NCI-H1092 treated with DMSO at 0.1 percent for 48 hours (cell line): ENCODE measurements around the gene LNPEP.
"Not testable (repeated sequence)": the region's sequence is repeated elsewhere in the genome, so short reads cannot be mapped to it uniquely, and the experiment has no call there.

Experiments used
- DNase-seq: peaks from one replicate; lab custom pipeline; 2025; lab: John Stamatoyannopoulos, UW

LNPEP gene

DNA sequence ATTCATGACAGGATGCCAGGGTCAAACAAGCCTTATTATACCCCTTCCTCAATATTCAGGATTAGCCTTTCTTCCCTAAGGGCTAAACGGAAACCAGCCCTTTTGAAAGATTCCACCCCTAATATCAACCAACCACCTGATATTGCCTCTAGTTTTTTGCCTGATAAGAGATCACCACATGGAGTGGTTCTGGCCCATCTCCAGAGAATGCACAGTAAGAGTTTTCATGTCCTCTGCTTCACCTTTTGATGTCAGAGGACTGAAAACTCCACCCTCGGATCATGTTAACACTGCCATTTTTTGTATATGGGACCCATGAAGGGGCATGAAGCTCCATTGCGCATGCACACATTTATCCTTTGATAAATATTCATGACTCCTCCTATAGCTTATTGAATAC is 5.8 kb upstream of the LNPEP start:
- peak; percentile 17 for DNase-seq

DNA sequence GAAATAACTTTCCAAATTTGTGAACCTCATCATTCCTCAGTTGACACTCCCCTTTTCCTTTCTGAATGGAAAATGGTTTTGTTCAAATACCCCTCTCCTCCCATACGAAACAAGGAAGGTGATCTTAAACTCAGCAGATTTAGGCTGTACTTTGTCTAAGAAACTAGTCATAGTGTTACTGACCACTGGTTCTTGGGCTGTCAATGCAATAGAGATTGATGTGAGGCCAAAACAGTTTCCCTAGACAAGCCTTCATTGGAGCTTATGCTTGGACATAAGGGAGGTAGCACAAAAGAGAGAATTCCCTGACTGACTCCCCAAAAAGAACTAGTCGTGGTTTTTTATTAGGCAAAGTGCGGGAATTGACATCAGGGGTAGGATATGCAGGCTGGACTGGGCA is 5.3 kb upstream of the LNPEP start:
- no peak for DNase-seq

DNA sequence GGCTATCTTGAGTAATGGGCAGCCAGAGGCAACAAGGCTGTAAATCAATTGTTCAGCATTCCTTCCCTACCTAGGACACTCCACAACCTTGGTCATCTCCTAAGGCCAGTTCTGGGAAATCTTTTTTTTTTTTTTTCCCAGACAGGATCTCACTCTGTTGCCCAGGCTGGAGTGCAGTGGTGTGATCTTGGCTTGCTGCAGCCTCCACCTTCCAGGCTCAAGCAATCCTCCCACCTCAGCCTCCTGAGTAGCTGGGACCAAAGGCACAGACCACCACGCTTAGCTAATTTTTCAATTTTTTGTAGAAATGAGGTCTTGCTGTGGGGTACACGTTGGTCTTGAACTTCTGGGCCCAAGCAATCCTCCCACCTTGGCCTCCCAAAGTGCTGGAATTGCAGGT is 4.8 kb upstream of the LNPEP start:
- not testable (repeated sequence) for DNase-seq

DNA sequence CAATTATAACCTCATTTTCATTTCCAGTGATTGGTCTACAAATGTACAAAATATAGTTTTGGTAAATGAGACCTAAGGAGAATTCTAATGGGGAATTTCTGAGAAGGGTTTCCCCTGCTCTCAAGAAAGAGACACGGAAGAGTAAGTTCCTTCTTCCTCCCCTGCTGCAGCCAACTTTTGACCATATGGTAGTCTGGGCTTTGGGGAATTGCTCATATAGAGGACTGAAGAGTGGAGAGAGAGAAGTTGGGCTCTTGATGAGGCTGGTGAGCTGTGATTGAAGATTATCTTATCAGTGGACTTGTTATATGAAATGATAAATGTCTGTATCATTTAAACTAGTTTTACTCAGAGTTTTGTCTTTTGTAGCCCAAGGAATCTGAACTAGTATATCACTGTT is 4.3 kb upstream of the LNPEP start:
- no peak for DNase-seq

DNA sequence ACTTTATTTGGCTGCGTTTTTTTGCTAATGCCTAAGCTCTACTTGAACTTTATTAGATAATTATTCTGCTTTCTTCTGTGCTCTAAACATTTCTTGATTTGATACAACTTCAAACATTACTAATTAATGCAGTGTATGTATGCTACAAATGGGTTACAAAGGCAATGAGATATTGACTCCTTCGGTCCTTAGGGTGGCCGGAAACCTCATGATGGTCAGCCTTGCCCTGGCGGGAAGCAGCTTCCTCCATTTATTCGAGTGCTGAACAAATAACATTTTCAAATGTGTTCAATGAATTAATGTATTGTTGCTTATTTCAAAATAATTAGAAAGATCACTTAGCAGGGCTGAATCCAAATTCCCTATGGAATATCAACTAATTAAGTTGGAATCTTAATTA is 3.9 kb upstream of the LNPEP start:
- no peak for DNase-seq

DNA sequence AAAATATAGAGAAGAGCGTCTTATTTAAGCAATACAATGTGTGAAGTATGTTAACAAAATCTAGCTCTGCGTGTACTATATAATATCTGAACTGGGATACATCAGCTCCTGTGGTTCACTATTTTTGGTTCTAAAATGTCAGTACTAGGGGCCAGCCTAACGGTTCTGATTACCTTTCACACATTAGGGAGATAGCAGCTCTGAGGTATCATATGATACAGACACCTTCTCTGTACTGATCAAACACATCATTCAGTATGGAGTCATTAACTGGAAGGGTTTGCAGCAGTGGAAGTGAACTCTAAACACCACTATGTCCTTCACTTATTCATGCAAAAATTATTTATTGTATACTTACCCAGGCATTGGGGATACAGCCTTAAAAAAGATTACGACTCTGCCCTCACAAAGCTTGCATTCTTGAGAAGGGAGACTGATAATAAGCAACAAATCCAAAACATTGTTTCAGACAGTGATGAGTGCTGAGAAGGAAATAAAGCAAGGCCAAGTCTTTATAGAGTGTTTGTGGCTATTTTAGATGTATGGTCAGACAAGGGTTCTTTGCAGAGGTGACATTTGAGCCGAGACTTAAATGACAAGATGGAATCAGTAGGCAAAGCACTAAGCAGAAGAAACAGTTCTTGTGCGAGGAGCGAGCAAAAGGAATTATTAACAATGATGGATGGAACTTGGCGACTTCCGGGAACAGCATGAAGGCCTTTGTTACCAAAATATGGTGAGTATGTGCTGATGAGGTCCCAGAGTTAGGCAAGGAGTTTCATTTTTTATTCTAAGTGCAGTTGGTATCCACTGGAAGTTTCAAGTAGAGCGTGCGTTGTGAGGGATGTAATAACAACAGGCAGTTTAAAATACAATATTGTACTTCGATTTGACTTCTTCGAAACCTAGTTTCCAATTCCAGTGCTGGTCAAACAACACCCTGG is 1.8 kb upstream of the LNPEP start:
- DNase-seq: peak; percentile 83

DNA sequence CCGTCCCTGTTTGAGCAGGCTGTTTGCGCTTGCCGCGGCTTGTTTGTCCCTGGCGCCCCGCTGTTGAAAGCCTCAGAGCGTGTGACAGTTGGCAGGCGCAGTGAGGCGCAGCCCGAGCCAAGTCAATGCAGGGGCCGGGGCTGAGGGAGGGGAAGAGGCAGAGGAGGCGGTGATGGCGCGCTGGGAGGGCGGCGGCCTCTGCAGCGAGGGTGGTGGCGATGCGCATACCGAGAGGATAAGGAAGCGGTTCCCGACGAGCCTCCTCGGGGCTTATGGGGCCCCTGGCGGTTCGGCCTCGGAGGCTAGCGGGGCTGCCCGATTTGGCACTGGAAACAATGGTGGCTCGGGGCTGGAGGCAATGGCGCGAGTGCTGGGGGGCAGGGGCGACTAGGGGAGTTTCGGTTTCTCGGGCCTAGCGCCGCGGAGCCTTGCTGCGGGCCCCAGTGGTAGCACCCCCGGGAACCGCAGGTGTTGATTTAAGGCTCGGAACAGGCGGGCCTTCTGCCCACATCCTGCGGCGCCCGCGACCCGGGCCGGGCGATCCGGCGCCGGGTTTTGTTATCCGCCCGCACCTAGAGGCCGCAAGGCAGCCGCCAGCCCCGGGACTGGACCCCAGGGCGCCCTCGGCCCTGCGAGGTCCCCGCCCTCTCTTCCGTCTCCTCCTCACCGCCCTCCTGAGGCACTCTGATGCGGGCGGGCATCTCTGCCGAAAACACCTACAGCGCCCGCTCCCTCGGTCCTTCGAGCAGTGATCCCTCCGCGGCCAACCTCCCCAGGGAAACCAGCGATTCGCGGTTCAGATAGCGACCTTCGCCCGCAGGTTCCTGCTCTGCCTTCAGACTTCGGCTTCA is 947 bp upstream of the LNPEP start:
- peak; percentile 90 for DNase-seq

DNA sequence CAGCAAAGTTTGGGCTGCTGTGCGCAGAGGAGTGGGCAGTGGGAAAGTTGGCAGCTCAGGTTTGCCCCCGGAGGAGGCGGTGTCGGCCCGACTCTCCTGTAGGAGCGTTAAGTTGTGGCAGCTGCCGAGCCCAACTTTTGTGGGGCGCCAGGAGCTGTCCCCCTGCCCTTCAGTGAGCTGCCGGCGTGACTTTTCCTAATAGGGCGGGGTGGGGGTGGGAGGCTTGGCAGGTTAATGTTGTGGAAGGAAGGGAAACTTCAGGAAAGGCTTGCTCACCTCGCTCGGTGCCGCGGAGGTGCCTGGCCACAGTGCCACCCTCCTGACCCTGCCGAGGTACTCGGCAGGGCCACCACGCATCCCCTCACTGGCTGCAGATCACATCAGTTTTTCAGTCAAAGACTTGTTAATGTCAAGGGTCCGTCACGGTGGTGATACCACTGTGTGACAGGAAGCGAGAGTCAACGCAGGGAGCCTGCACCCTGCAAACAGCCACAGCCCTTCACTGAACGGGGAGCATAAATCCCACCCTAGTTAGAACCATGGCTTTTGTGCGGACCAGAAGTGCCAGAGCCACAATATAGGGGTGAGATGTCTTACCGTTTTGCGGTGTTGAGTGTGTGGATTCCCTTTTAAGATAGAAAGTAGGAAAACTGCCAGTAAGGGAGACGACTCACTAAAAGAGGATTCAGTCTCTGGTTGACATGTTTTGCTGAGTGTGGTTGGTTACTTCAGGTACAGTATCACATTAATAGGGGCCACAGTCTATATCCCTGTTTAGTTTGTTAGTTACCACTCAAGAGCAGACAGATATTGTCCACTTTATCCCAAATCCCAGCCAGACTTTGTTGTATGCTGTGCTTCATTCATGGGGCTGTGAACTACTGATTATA is 796 bp downstream of the LNPEP start:
- peak; percentile 8 for DNase-seq

DNA sequence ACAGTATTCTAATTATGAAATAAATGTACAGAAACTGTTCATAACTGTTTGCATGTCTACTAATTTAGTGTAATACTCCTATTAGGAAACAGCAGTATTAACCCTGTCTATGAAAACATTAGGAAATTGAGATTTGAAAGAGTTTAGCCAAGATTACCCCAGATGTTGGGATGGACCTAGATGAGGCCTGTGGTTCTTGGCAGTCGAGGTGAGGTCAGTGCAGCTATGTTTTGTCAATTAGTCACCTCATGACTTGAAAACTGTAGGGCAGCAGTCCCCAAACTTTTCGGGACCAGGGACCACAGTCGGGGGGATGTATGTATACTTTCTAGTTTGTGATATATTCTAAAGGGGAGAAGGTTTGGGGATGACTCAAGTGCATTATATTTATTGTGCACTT is 4.7 kb downstream of the LNPEP start:
- DNase-seq: no peak

DNA sequence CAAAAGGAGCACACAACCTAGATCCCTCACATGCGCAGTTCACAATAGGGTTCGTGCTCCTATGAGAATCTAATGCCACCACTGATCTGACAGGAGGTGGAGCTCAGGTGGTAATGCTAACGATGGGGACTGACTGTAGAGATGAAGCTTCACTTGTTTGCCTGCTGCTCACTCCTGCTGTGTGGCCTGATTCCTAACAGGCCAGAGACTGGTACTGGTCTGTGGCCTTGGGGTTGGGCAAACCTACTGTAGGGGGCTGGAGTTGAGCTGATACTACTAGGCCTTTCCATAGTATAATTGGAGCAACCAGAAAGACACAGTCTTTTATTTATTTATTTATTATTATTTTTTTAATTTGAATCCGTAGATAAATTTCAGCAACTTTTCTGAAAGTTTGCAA is 5.3 kb downstream of the LNPEP start:
- no peak for DNase-seq

DNA sequence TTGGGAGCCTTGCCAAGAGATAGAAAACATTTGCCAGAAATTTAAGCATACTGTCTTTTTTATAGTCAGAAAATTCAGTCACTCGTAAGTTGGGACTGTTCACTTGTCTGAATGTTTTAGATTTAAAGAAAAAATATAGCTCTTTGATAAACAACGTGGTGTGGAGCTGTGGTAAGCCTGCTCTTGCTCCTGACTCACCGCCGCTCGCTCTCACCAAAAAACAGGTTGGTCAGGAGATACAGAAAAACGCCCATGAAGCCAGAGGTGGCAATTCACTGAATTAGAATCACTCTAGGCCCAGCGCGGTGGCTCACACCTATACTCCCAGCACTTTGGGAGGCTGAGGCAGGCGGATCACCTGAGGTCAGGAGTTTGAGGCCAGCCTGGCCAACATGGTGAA is 6.2 kb downstream of the LNPEP start:
- DNase-seq: no peak

DNA sequence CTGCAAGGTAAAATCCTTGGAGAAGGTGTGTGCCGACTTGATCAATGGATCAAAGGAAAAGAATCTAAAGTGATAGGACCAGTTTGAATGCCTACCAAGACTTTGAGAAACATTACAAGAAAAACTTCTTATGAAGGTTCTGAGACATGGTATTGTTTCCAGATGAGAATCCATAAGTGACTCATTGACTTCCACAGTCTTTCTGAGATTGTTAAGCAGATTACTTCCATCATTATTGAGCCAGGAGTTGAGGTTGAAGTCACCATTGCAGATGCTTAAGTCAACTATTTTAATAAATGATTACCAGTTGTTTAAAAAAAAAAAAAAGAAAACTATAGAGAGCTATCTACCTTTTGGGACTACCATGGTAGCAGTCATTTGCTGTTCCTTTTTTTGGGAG is 7.0 kb downstream of the LNPEP start:
- DNase-seq: no peak

DNA sequence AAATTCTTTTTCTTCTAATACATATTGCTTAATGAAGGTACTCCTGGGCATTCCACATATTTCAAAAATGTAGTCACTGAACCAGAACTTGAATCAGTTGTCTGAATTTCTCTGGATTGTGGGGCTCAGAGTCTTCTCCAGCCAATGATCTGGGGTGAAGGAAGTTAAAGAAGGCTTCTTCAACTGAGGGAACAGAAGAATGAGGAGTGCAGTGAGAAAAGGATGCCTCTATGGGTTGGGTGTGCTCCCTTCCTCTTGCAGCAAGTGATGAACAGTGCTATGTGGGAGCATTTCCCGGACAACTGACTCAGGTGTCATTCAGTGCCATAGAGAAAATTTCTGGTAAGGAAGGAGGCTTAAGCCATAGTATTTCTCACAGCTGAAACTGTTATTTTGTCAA is 7.9 kb downstream of the LNPEP start:
- DNase-seq: no peak

DNA sequence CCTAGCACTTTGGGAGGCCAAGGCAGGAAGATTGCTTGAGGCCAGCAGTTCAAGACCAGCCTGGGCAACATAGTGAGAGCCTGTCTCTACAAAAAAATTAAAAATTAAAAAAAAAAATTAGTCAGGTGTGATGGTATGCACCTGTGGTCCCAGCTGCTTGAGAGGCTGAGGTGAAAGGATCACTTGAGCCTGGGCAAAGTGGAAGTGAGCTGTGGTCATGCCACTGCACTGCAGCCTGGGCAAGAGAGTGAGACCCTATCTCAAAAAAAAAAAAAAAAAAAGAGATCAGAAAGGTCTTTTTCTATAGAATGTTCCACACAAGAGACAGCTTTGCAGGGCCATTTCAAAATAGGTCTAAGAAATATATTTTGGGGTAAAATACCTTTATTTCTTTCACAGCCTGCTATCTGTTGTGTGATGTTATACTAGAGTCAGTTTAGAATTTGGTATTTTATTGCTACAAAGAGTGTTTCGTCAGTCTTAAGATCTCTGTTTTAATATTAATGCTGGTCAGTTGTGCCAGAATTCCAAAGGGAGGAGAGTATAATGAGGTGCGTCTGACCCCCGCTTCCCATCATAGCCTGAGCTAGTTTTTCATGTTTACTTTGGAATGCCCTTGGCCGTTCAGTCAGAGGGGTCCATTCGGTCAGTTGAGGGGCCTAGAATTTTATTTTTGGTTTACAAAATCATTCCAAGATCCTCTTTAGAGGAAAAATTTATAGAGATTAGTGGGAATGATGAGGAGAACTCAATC is 9.4 kb downstream of the LNPEP start:
- DNase-seq: no peak

DNA sequence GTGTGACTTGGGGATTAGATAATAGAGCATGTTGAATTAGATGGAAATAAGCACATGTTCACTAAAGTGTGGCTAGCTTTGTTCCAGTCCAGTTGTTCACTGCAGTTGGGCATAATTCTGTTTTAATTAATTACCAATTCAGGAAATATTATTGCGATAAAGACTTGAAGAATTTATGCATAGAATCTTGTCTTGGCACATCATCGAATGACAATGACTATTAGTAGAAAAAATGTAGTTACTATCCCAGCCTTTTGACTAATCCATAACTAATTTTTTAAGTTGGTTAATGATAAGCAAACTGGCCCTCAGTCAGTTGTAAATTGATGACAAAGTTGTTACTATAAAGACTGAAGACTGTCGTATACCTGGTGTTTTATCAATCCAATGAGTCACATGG is 10.5 kb downstream of the LNPEP start:
- DNase-seq: no peak

DNA sequence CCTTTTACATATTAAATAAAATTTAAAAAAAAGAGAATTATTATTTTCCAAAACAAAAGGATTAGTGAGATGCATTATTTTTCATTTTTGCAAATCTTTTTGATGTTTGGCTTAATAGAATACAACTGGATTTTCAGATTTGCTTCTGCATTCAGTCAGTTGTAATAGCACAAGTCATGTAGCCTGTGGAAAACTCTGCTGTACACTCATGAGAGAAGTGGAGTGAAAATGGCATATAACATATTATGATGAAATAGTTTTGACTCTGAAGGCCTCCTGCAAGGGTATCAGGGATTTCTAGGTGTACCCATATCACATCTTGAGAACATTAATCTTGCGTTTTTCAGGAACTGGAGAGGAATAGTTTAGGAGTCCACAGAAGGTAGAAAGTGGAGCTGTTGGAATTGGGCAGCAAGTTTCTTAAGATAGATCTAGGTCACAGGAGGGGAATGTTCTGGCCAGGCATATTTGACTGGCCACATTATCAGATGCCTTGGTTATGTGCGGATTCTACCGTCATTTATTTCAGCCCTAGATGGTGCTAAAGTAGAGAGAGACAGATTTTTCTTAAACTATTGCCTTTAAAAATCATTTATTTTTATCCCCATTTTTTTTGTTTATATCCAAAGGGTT is 16.4 kb downstream of the LNPEP start:
- DNase-seq: no peak

DNA sequence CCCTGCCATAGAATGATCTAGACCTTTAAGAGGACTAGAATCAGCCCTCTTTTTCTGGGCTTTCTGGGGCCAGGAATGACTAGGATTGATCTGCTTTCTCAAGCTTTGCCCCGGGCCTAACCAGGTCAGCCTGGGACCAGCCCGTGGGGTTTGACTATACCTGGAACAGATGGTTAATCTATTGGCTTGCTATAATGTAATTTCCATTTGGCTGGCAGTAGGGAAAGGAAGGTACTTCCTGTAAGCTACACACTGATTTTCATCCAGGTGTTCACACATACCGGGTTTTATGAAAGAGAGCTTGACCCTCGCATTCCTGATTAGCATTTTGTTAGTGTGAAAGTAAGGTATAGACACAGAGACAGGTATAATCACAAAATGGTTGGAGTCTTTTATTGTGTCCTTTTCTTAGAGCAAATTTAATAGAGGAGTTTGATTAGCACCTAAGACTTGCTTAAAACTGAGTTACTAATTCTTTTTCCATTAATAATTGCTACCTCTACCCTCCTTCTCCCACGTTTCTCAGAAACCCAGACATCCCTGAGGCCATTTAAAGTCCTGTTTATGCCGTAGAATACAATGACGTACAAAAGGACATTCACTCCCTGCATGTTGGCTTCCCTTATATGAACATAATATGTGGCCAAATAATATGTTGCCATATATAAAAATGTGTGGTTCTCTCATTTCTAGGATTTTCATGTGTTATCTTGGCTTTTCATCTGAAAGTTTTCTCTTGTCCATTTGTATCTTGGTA is 17.3 kb downstream of the LNPEP start:
- no peak for DNase-seq

DNA sequence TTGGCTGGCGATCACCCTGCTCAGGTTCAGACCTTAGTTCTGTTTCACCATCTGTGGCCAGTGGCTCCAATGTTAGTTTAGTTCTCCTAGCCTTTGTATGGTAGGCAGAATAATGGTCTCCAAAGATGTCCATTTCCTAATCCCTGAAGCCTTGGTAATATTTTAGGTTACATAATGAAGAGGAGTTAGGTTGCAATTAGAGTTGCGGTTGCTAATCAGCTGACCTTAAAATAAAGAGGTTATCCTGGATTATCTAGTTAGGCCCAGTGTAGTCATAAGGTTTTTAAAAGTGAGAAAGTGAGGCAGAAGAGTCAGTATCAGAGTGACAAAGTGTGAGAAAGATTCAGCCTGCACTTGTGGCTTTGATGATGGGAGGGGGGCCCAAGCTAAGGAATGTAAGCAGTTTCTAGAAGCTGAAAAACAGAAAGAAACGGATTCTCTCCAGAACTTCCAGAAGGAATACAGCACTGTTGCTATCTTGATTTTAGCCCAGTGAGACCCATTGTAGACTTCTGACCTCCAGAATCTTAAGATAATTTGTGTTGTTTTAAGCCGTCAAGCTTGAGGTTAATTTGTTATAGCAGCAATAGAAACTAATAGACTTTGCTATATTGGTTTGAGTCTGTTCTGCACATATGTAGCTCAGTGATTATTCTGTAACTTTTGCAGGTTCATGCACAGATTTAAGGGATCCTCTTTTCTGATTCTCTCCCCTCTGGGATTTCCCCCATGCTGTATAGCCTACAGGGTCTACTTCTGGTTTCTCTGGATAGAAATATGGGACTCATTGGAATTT is 21.6 kb downstream of the LNPEP start:
- no peak for DNase-seq

DNA sequence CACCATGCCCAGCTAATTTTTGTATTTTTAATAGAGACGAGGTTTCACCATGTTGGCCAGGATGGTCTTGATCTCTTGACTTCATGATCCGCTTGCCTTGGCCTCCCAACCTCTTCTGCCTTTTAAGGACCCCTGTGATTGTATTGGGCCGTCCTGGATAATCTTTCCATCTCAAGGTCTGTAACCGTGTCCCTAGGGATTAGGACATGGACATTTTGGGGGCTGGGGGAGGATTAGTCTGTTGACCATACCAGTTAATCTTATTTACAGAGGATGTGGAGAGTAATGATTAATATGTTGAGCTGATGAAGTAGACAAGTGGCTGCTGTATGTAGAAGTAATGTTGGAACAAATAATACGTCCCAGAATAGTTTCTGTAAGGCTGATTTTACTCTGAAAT is 23.1 kb downstream of the LNPEP start:
- DNase-seq: no peak
